Measurements from ENCODE around the gene AIRE.

AIRE gene

DNA sequence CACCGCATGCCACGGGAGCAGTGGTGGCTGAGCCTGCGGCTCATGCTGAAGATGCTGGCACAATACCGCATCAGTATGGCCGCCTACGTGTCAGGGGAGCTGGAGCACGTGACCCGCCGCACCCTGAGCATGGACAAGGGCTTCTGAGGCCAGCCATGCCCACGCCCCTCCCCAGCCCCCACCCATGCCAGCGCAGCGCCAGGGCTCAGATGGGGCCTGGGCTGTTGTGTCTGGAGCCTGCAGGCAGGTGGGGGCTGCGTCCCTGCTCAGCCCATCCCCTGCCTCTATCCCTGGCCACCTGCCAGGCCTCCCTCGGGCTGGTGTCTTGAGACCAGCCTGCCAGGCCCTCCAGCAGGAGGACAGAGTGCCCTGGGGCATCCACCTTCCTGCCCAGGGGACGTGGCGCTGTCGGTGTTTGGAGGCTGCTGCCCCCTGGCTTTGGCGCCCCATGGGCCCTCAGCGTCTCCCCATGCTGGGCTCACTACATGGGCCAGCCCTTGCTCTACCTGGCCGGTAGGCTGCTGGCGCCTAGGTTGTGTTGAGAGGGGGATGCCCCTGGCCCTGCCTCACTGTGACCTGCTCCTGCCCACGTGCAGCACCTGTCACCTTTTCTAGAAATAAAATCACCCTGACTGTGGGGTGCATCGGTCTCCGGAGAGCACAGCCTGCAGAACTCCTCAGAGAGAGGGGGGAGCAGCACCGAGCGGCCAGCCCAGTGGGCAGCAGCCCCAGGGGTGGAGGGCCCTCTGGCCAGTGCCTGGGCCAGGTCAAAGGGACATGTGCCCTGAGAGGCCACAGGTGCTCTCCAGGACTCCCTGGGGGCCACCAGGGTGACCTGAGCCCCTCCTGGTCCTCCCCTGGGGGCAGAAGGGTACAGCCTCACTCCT is 41.3 kb downstream of the AIRE start:
- Histone ChIP-seq H4K20me1 (peaks cover 44 to 100% (median 80%) of the 10 kb centered on the region in 11 experiments), H3K4me1 (peaks cover 15 to 61% (median 53%) of the 10 kb centered on the region in 10 experiments), H3K9me3 (replicated peaks in 1 of 11) (no peaks in the 10 kb centered on the region), H3K4me2 (peak overlapping the region in 10 of 11 experiments; percentile 47 to 96 (median 87); a peak in 21 of 22 replicates), H3K27me3 (no peaks in the 10 kb centered on the region), H3K4me3 (peak overlapping the region in 3 of 10 experiments; percentile 9 to 36 (median 23); a peak in 2 of 20 replicates), H3K36me3 (peaks cover 48 to 67% (median 57%) of the 10 kb centered on the region in 11 experiments), H3K27ac (peak overlapping the region in 8 of 11 experiments; percentile 50 to 76 (median 64); a peak in 16 of 22 replicates), H3K9ac (peak overlapping the region in 8 of 11 experiments; percentile 7 to 65 (median 42); a peak in 10 of 22 replicates)
- no peak for TF ChIP-seq Cebpa-rat (IDR thresholded peaks at IDR 0.05)

DNA sequence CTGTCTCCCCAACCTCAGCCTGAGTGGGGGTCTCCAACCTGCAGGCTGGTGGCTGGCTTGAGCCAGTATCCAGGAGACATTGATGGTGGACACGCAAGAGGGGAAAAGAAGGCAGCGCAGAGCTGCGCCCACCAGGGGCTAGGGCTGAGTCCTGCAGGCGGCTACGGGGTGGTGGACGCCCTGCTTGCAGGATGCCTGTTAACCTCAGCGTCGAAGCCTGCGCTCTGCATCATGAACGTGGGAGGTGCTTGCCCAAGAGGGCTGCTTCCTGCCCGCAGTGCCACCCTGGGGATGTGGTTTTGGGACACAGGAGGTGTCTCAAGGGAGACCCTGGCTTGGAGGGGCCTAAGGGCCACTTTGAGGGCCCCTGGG is 41.9 kb downstream of the AIRE start:
- peaks cover 21 to 67% (median 60%) of the 10 kb centered on the region in 10 experiments for H3K4me1 ChIP-seq
- H3K27me3 ChIP-seq, result no peaks in the 10 kb centered on the region
- H3K4me3 ChIP-seq, result peak overlapping the region in 3 of 10 experiments; percentile 9 to 36 (median 23); a peak in 2 of 20 replicates
- peaks cover 44 to 99% (median 74%) of the 10 kb centered on the region in 11 experiments for H4K20me1 ChIP-seq
- H3K4me2 ChIP-seq, result peak overlapping the region in 10 of 11 experiments; percentile 47 to 96 (median 87); a peak in 20 of 22 replicates
- H3K9me3 ChIP-seq (replicated peaks in 1 of 11), result no peaks in the 10 kb centered on the region
- H3K27ac ChIP-seq, result peak overlapping the region in 9 of 11 experiments; percentile 35 to 76 (median 60); a peak in 17 of 22 replicates
- TF ChIP-seq Cebpa-rat (IDR thresholded peaks at IDR 0.05), result peak in 4 of 11 experiments; percentile 15 to 44 (median 20); a peak in 2 of 22 replicates
- H3K36me3 ChIP-seq, result peaks cover 42 to 61% (median 50%) of the 10 kb centered on the region in 11 experiments
- H3K9ac ChIP-seq, result peak overlapping the region in 8 of 11 experiments; percentile 27 to 65 (median 52); a peak in 12 of 22 replicates

DNA sequence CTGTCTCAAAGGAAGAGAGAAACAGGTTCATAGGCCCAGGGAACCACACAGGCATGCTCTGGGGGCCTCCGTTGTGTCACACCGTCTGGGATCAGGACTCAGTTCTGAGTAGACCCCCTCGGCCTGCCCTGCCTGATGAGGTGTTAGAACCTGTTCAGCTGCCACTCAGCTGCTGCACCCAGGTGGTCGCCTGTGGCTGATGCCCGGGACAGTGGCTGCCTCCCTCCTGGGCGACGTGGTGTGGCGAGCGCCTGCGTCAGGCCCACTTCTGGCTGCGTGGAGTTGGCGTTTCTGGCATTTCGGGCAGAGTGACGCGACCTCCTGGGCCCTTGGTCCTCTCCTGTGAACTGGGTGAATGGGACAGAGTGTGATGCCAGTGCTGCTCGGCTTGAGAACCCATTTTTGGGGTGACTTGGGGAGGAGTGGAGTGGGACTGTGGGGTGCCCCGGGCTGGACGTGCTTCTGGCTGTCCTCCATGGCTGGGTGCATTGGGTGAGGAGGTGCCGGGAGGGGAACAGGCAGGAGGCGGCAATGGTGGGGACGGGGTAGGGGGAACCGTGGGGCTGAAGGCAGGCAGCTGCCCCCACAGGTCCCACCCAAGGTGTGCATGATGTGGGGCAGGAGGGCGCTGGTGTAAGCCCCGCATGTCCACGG is 42.7 kb downstream of the AIRE start:
- Histone ChIP-seq H3K27me3 (no peaks in the 10 kb centered on the region), H3K9me3 (replicated peaks in 1 of 11) (no peaks in the 10 kb centered on the region), H3K36me3 (peaks cover 36 to 53% (median 43%) of the 10 kb centered on the region in 11 experiments), H4K20me1 (peaks cover 51 to 99% (median 72%) of the 10 kb centered on the region in 11 experiments), H3K4me2 (peak overlapping the region in 9 of 11 experiments; percentile 72 to 96 (median 87); a peak in 18 of 22 replicates), H3K4me3 (no peak overlapping the region), H3K4me1 (peaks cover 29 to 75% (median 67%) of the 10 kb centered on the region in 10 experiments), H3K9ac (peak overlapping the region in 8 of 11 experiments; percentile 17 to 65 (median 52); a peak in 11 of 22 replicates), H3K27ac (peak overlapping the region in 9 of 11 experiments; percentile 35 to 76 (median 60); a peak in 17 of 22 replicates)
- no peak; a peak in 1 of 22 replicates for TF ChIP-seq Cebpa-rat (IDR thresholded peaks at IDR 0.05)

DNA sequence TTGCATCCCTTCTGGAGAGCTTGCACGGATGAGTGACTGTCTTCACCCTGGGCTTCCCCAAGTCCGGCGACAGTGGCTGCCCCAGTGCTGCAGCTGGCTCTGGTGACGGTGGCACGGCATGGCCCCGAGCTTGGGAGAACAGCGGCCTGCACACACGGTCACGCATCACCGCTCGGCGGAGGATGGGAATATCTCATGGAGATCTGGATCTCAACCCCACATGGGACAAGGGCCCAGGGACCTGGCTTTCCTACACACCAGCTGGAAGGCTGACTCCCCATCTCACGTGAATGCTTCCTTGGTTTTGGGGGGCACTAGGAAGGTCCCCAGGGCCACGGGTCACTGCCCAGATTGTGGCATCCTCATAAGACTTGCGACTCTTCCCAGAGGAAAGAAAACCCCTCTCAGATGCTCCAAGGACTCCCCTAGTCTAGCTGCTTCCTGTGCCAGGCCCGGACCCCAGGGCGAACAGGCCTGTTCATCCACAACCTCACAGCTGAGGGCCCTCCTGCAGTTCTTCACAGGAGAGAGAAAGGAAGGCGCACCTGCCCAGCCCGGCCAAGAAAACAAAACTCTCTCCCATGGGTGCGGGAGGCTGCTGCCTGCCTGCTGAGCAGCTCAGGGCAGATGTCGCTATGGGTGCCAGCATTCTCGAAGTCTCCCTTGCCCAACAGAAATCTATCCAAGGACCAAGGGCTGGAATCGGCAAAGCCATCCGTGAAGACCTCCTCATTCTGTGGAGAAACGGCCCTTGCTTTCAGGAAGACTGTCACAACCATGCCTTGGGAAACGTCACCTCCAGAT is 43.6 kb downstream of the AIRE start:
- Histone ChIP-seq H3K27ac (peak overlapping the region in 4 of 11 experiments; percentile 13 to 76 (median 58); a peak in 5 of 22 replicates), H4K20me1 (peaks cover 56 to 99% (median 76%) of the 10 kb centered on the region in 11 experiments), H3K9me3 (replicated peaks in 1 of 11) (no peaks in the 10 kb centered on the region), H3K4me3 (no peak overlapping the region), H3K9ac (peak overlapping the region in 3 of 11 experiments; percentile 1 to 22 (median 5); a peak in 1 of 22 replicates), H3K4me1 (peaks cover 38 to 84% (median 77%) of the 10 kb centered on the region in 10 experiments), H3K4me2 (peak overlapping the region in 6 of 11 experiments; percentile 14 to 94 (median 60); a peak in 7 of 22 replicates), H3K27me3 (no peaks in the 10 kb centered on the region), H3K36me3 (peaks cover 27 to 44% (median 33%) of the 10 kb centered on the region in 11 experiments)
- no peak for TF ChIP-seq Cebpa-rat (IDR thresholded peaks at IDR 0.05)

- Histone ChIP-seq H4K20me1 (peaks cover 49 to 99% (median 67%) of the 10 kb centered on the region in 11 experiments), H3K4me1 (peaks cover 41 to 92% (median 85%) of the 10 kb centered on the region in 10 experiments), H3K27me3 (no peaks in the 10 kb centered on the region), H3K27ac (peak overlapping the region in 3 of 11 experiments; percentile 25 to 75 (median 40); a peak in 5 of 22 replicates), H3K36me3 (peaks cover 19 to 38% (median 26%) of the 10 kb centered on the region in 11 experiments; a peak in 21 of 22 replicates), H3K4me2 (peak overlapping the region in 4 of 11 experiments; percentile 3 to 33 (median 10); a peak in 2 of 22 replicates), H3K9me3 (replicated peaks in 1 of 11) (no peaks in the 10 kb centered on the region), H3K4me3 (no peak overlapping the region), H3K9ac (peak overlapping the region in 6 of 11 experiments; percentile 17 to 44 (median 23); a peak in 5 of 22 replicates)
- TF ChIP-seq Cebpa-rat (IDR thresholded peaks at IDR 0.05), result no peak
Measured at GRCh38 chr21:44329971-44330681, 44.5 kb downstream of the AIRE start.

GRCh38 chr21:44330698-44331097 is 45.0 kb downstream of the AIRE start:
- no peak for TF ChIP-seq Cebpa-rat (IDR thresholded peaks at IDR 0.05)
- H4K20me1 ChIP-seq, result peaks cover 44 to 98% (median 66%) of the 10 kb centered on the region in 11 experiments; a peak in 21 of 22 replicates
- H3K4me2 ChIP-seq, result 0 out of 22 replicates have a peak overlapping the region, but pooled peaks of 3 of the 11 experiments have one; percentile 16 to 93 (median 92)
- peak overlapping the region in 4 of 11 experiments; percentile 14 to 75 (median 32); a peak in 3 of 22 replicates for H3K27ac ChIP-seq
- H3K4me1 ChIP-seq, result peaks cover 41 to 97% (median 90%) of the 10 kb centered on the region in 10 experiments
- no peak overlapping the region for H3K4me3 ChIP-seq
- peaks cover 13 to 38% (median 20%) of the 10 kb centered on the region in 11 experiments; a peak in 20 of 22 replicates for H3K36me3 ChIP-seq
- H3K27me3 ChIP-seq, result no peaks in the 10 kb centered on the region
- peak overlapping the region in 6 of 11 experiments; percentile 17 to 44 (median 23); a peak in 4 of 22 replicates for H3K9ac ChIP-seq
- H3K9me3 ChIP-seq (replicated peaks in 1 of 11), result no peaks in the 10 kb centered on the region

GRCh38 chr21:44331209-44331608 is 45.5 kb downstream of the AIRE start:
- no peak overlapping the region for H3K4me3 ChIP-seq
- H3K27ac ChIP-seq, result peak overlapping the region in 3 of 11 experiments; percentile 8 to 75 (median 14); a peak in 3 of 22 replicates
- no peaks in the 10 kb centered on the region for H3K27me3 ChIP-seq
- peaks cover 12 to 38% (median 19%) of the 10 kb centered on the region in 11 experiments; a peak in 20 of 22 replicates for H3K36me3 ChIP-seq
- peak overlapping the region in 3 of 11 experiments; percentile 7 to 60 (median 53); a peak in 2 of 22 replicates for H3K9ac ChIP-seq
- peak overlapping the region in 6 of 11 experiments; percentile 85 to 94 (median 92); a peak in 8 of 22 replicates for H3K4me2 ChIP-seq
- peaks cover 39 to 93% (median 64%) of the 10 kb centered on the region in 11 experiments; a peak in 21 of 22 replicates for H4K20me1 ChIP-seq
- no peaks in the 10 kb centered on the region for H3K9me3 ChIP-seq (replicated peaks in 1 of 11)
- no peak for TF ChIP-seq Cebpa-rat (IDR thresholded peaks at IDR 0.05)
- H3K4me1 ChIP-seq, result peaks cover 41 to 97% (median 89%) of the 10 kb centered on the region in 10 experiments

Data from BLaER1 treated with 17β-estradiol and CSF1 and Interleukin-3, amounts not matched to agents 10 nM and 100 nM (cell line).